AG04450 (cell line): ENCODE results near the gene IRX3. TPM values are rescaled to one million over a fixed set of nuclear protein-coding genes. Genes with fewer than 3 reads are reported as not detected.
"Not testable (repeated sequence)": the region's sequence is repeated elsewhere in the genome, so short reads cannot be mapped to it uniquely, and the experiment has no call there.

Experiments
- CTCF ChIA-PET: fragments of 300-600, 350-600 bp; formaldehyde crosslinking; extraction: SDS; loops from one replicate; lab custom pipeline; 2022; ENCODE audit warnings: antibody characterized with exemption, inconsistent platforms; lab: Charles Lee
- POLR2A ChIA-PET: fragments of 350-600 bp; formaldehyde crosslinking; extraction: SDS; loops from one replicate; lab custom pipeline; 2021; ENCODE audit warnings: antibody characterized with exemption, inconsistent platforms; lab: Yijun Ruan, JAX
- DNase-seq: peaks from one replicate; pipeline ENCODE4 v3.0.0-alpha.2; 2011; ENCODE audit warnings: low read depth, low spot score
- H3K27ac ChIP-seq: one replicate; pipeline ENCODE4 v1.5.1; 2012; ENCODE audit warnings: low read depth, low read length, control low read depth
- H3K27me3 ChIP-seq: one replicate; pipeline ENCODE4 v1.6.0; 2012; ENCODE audit warnings: low read length; ENCODE audit not compliant: control insufficient read depth, insufficient read depth
- H3K4me3 ChIP-seq: 2 replicates; pipeline ENCODE4 v1.5.1; 2011; ENCODE audit warnings: mild to moderate bottlenecking, low read depth, low read length, control low read depth
- H3K9me3 ChIP-seq: 2 replicates; pipeline ENCODE4 v1.5.1; 2012; ENCODE audit warnings: low read length; ENCODE audit not compliant: control insufficient read depth, insufficient read depth
- polyA plus RNA-seq: library from polyadenylated mRNA; depleted of rRNA; stranded (reverse); fragments of >200 nt; gene quantifications from 2 replicates; pipeline ENCODE4 v1.2.3, GENCODE V29; 2011
- TF ChIP-seq, protein P1 (sequence below): IDR thresholded peaks from 2 replicates; pipeline ENCODE4 v1.5.1; 2011; ENCODE audit warnings: low read depth, low read length, control low read depth, inconsistent platforms

The IRX3 gene
- polyA plus RNA-seq, 1 experiment: not detected

DNA sequence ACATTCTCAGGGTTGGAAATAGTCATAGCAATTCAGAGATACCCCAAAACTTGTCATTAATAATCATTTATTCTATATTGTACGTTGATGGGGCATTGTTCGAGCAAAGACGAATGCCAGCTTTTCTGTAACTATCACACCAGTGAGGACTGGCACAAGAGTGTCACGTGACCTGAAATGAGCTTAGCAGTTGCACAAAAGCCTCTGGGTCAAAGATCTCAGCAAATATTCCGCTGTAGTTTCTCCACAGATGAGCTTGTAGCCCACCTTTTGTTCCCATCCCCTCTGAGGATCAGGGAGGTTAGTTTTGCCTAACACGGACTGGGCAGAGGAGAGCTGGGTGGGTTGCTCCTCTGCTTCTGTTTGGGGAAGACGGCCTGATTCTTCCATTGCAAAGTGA lies 18.2 kb downstream of the IRX3 start:
- Histone ChIP-seq H3K27me3 (no peaks in the 10 kb centered on the region), H3K4me3 (no peak overlapping the region), H3K27ac (no peak overlapping the region), H3K9me3 (no peaks in the 10 kb centered on the region)
- no peak for DNase-seq
- ChIA-PET POLR2A (no interaction called here), CTCF (no interaction called here)
- TF ChIP-seq, protein P1, sequence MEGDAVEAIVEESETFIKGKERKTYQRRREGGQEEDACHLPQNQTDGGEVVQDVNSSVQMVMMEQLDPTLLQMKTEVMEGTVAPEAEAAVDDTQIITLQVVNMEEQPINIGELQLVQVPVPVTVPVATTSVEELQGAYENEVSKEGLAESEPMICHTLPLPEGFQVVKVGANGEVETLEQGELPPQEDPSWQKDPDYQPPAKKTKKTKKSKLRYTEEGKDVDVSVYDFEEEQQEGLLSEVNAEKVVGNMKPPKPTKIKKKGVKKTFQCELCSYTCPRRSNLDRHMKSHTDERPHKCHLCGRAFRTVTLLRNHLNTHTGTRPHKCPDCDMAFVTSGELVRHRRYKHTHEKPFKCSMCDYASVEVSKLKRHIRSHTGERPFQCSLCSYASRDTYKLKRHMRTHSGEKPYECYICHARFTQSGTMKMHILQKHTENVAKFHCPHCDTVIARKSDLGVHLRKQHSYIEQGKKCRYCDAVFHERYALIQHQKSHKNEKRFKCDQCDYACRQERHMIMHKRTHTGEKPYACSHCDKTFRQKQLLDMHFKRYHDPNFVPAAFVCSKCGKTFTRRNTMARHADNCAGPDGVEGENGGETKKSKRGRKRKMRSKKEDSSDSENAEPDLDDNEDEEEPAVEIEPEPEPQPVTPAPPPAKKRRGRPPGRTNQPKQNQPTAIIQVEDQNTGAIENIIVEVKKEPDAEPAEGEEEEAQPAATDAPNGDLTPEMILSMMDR: no peak

DNA sequence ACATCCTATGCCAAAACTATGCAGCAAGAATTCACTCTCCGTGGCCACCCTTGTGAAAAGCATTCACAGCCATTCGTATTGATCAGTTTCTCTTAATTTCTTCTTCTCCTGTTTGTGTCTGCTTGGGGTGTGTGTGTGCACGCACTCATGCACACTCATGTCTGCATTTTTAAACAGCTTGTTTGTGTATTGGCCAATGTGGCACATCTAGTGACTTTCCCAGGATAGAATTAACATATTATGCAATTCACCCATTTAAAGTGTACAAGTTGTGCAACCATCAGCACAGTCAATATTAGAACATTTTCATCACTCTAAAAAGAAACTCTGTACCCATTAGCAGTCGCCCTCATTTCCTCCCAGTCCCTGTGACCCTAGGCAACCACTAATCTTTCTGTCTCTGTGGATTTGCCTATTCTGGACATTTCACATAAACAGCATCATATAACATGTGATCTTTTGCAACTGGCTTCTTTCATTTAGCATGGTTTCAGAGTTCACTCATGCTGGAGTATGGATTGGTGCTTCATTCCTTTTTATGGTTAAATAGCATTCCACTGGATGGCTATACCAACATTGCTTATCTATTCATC lies 20.1 kb downstream of the IRX3 start:
- Histone ChIP-seq H3K27ac (no peak overlapping the region), H3K9me3 (no peaks in the 10 kb centered on the region), H3K27me3 (no peaks in the 10 kb centered on the region), H3K4me3 (no peak overlapping the region)
- DNase-seq: no peak
- CTCF ChIA-PET: no interaction called here
- TF ChIP-seq, protein P1: no peak
- POLR2A ChIA-PET: no interaction called here

DNA sequence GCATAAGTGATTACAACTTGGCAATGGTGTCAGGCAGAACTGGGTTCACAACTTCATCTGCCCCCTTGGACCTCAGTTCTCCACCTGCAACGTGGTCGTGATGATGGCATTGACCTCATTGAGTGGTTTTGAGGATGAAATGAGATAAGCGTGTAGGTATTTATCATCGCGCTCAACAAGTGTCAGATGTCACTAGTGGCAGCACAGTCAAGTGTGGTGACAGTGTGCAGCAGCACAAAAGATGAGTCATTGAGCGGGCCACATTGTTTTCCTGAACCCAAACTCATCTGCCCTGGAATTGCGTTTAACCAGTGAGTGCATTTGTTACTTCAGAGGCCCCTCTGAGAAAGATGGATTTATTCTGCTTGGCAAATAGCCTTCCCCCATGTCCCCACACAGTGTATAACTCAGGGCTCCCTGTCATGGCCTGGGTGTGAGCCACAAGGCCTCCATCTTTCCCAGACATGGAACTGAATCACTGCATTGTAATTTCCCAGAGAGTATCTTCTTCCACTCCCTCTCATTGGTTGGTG lies 20.9 kb downstream of the IRX3 start:
- CTCF ChIA-PET: no interaction called here
- Histone ChIP-seq H3K9me3 (no peaks in the 10 kb centered on the region), H3K4me3 (no peak overlapping the region), H3K27ac (no peak overlapping the region), H3K27me3 (no peaks in the 10 kb centered on the region)
- TF ChIP-seq, protein P1: no peak
- POLR2A ChIA-PET: no interaction called here
- no peak for DNase-seq

DNA sequence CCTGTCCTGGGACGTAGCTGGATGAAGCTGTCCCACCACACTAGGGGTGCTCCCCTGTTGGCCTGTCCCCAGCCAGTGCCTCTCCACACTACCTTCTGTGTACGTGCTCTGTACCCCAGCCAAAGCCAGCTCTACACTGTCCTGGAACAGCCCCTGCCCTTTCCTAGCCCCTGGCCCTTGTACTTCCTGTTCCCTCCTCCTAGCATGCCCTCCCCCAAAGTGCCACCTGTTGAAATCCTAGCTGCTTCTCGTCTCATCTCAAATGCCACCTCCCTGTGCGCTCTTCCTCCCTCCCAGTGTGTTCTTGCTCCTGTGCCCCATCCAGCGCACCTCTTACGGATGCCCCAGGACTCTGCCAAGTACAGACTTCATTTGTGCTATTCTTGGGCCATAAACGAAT lies 33.5 kb downstream of the IRX3 start:
- Histone ChIP-seq H3K4me3 (no peak overlapping the region), H3K27me3 (no peaks in the 10 kb centered on the region), H3K27ac (no peak overlapping the region), H3K9me3 (no peaks in the 10 kb centered on the region)
- ChIA-PET POLR2A (no interaction called here), CTCF (no interaction called here)
- TF ChIP-seq, protein P1: no peak
- DNase-seq: no peak

DNA sequence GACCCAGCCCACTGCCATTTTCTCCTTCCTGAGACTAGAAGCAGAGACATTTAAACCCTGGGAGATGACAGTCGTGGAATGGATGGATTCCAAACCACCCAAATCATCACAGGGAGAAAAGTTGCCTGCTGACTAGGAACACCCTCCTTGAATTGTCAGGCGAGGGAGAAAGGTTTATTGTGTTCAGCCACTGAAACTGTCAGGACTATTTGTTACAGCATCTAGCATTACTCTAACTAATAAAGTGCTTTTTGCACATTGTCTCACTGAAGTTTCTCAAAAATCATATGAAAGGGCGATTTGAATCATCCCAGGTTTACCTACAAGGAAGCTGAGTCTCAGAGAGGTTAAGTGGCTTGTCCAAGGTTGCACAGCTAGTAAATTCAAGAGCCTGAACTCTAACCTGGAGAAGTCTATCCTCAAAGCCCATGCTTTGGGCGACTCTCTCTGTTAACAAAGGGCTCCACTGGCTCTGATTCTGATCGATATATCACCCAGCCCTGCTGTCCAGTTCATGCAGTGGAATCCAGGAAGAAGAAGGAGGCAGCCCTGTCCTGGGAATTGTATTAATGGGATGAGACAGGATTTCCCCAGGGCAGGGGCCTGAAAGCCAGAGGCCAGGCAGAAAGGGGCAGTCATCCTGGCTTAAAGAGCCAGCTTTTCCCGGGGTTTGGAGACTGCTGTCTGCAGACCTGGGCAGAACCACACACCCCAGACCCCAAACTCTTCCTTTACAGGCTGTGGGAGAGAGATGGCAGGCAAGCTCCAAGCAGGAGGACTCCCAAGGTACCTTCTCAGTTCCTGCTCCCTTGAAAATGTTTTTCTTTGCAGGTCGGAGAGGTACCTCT lies 37.5 kb downstream of the IRX3 start:
- TF ChIP-seq, protein P1: no peak
- CTCF ChIA-PET: no interaction called here
- Histone ChIP-seq H3K27me3 (no peaks in the 10 kb centered on the region), H3K4me3 (no peak overlapping the region), H3K27ac (no peak overlapping the region), H3K9me3 (no peaks in the 10 kb centered on the region)
- no peak for DNase-seq
- POLR2A ChIA-PET: no interaction called here

DNA sequence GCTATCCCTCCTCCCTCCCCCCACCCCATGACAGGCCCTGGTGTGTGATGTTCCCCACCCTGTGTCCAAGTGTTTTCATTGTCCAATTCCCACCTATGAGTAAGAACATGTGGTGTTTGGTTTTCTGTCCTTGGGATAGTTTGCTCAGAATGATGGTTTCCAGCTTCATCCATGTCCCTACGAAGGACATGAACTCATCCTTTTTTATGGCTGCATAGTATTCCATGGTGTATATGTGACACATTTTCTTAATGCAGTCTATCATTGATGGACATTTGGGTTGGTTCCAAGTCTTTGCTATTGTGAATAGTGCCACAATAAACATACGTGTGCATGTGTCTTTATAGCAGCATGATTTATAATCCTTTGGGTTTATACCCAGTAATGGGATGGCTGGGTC lies 38.9 kb downstream of the IRX3 start:
- DNase-seq, H3K27ac ChIP-seq, POLR2A ChIA-PET, H3K9me3 ChIP-seq, H3K27me3 ChIP-seq, H3K4me3 ChIP-seq: not testable (repeated sequence)
- CTCF ChIA-PET: interaction anchor here (0.6 kb wide), 1 partner anchor 1455 kb away, joined by 3 read pairs; no protein-coding TSS in a partner anchor
